ENCODE measurements around the gene STX2. TPM values are rescaled to one million over a fixed set of nuclear protein-coding genes. Genes with fewer than 3 reads are reported as not detected.

The STX2 gene
- total and polyA plus RNA-seq, 3 experiments from 2014 or later: 10.7 to 23.0 (median 22.1) TPM

DNA sequence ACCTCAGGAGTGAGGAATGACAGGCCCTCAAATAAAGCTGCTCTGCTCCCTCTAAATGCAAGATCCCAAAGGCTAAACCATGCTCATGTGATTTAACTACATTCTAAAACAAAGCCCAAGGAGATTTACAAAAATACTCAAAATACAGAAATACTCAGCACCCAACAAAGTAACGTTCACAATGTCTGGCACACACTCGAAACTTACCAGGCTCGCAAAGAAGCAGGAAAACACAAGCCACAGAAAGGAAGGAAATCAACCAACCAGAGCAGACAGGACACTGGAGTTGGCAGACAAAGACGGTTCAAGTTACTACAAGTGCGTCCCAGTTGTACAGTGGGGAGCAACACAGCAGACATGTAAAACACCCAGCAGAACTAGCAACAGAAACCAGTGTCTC lies 33.4 kb downstream of the STX2 start:
- Mint-ChIP-seq H3K27me3 (no peaks in the 10 kb centered on the region), H3K27ac (no peak overlapping the region), H3K36me3 (peaks cover 28 to 80% (median 42%) of the 10 kb centered on the region in 3 donors), H3K4me3 (no peak overlapping the region), H3K4me1 (no peaks in the 10 kb centered on the region), H3K9me3 (no peaks in the 10 kb centered on the region)
- H3K27me3 ChIP-seq (ENCODE audit: insufficient read depth, low read length, poor library complexity, severe bottlenecking): no peaks in the 10 kb centered on the region
- no peak for DNase-seq
- no peak overlapping the region for H3K27ac ChIP-seq (ENCODE audit: low read depth, low read length)
- no peak overlapping the region for H3K4me3 ChIP-seq (ENCODE audit: low read length)
- no peaks in the 10 kb centered on the region for H3K4me1 ChIP-seq (ENCODE audit: insufficient read depth, low read length)
- peaks cover 27% of the 10 kb centered on the region for H3K36me3 ChIP-seq (ENCODE audit: insufficient read depth, low read length)
- no peaks in the 10 kb centered on the region for H3K9me3 ChIP-seq (ENCODE audit: low read length)
- ChIA-PET POLR2A (no interaction called here), CTCF (no interaction called here)

DNA sequence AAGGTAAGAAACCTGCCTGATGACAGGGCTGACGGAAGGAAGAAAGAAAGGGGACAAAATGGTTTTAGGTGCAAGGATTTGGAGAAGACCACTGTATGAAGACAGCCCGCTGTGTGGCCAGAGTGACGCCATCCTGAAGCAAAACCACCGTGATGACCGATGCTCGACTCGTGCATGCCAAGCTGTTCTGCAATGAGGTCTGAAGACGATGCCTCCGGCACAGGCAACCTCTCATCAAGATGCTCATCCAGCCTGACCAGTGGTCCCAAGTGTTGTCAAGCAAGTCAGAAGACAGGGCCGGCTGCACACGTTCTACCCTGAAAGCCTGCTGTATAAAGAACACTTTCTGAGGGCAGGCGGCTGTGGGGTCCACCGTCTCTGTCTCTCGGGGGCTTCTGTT lies 34.8 kb downstream of the STX2 start:
- peaks cover 39% of the 10 kb centered on the region for H3K36me3 ChIP-seq (ENCODE audit: insufficient read depth, low read length)
- Mint-ChIP-seq H3K36me3 (peaks cover 28 to 82% (median 47%) of the 10 kb centered on the region in 3 donors), H3K9me3 (no peaks in the 10 kb centered on the region), H3K4me3 (no peak overlapping the region), H3K27me3 (no peaks in the 10 kb centered on the region), H3K4me1 (no peaks in the 10 kb centered on the region), H3K27ac (peak overlapping the region in 1 of 8 donors; percentile 22)
- H3K27me3 ChIP-seq (ENCODE audit: insufficient read depth, low read length, poor library complexity, severe bottlenecking): no peaks in the 10 kb centered on the region
- H3K9me3 ChIP-seq (ENCODE audit: low read length): no peaks in the 10 kb centered on the region
- no peak for DNase-seq
- CTCF ChIA-PET: interaction anchor here (1.2 to 1.3 kb wide), 2 partner anchors 14 to 22 kb away, joined by 3 read pairs; no protein-coding TSS in a partner anchor
- POLR2A ChIA-PET: no interaction called here
- H3K4me1 ChIP-seq (ENCODE audit: insufficient read depth, low read length): no peaks in the 10 kb centered on the region
- H3K4me3 ChIP-seq (ENCODE audit: low read length): no peak overlapping the region
- no peak overlapping the region for H3K27ac ChIP-seq (ENCODE audit: low read depth, low read length)

DNA sequence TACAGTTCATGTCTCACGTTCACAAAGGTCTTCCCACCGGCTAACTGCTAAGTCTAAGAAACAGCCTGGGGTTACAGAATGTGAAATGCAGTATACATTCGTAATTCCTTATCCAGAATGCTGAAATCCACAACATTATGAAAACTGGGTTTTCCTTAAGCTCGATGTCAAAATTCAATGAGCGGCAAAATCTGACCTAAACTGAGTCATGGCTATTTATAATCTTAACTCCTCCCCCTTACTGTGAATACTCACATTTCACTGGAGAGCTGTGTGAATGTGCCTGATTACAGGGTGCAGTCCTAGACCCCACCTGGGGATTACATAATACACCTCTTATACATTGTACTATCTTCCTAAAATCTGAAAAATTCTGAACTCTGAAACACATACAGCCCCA lies 35.3 kb downstream of the STX2 start:
- Mint-ChIP-seq H3K4me1 (no peaks in the 10 kb centered on the region), H3K27me3 (no peaks in the 10 kb centered on the region), H3K9me3 (no peaks in the 10 kb centered on the region), H3K4me3 (no peak overlapping the region), H3K27ac (peak overlapping the region in 1 of 8 donors; percentile 38), H3K36me3 (peaks cover 25 to 83% (median 47%) of the 10 kb centered on the region in 3 donors)
- H3K27me3 ChIP-seq (ENCODE audit: insufficient read depth, low read length, poor library complexity, severe bottlenecking): no peaks in the 10 kb centered on the region
- no peak overlapping the region for H3K27ac ChIP-seq (ENCODE audit: low read depth, low read length)
- DNase-seq: no peak
- ChIA-PET POLR2A (no interaction called here), CTCF (interaction anchor here (1.2 to 1.3 kb wide), 2 partner anchors 14 to 23 kb away, joined by 3 read pairs; no protein-coding TSS in a partner anchor)
- H3K4me3 ChIP-seq (ENCODE audit: low read length): no peak overlapping the region
- peaks cover 40% of the 10 kb centered on the region for H3K36me3 ChIP-seq (ENCODE audit: insufficient read depth, low read length)
- no peaks in the 10 kb centered on the region for H3K9me3 ChIP-seq (ENCODE audit: low read length)
- no peaks in the 10 kb centered on the region for H3K4me1 ChIP-seq (ENCODE audit: insufficient read depth, low read length)

DNA sequence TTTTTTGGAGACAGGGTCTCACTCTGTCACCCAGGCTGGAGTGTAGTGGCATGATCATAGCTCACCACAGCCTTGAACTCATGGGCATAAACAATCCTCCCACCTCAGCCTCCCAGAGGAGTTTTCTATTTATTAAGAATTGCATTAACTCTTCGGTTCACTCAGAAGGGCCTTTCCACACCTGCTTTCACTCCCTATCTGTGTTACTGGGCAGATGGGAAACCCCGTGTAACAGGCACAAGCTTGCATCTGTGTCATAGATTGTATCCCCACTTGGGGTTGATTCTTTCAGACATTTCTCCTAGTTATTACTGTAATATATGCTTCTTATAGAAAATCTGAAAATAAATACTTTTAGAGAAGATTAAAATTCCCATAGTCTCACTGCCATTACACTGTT lies 38.7 kb downstream of the STX2 start:
- no peaks in the 10 kb centered on the region for H3K27me3 Mint-ChIP-seq
- H3K9me3 ChIP-seq (ENCODE audit: low read length): no peaks in the 10 kb centered on the region
- no peaks in the 10 kb centered on the region for H3K4me1 ChIP-seq (ENCODE audit: insufficient read depth, low read length)
- no peak for DNase-seq
- peaks cover 11 to 19% (median 16%) of the 10 kb centered on the region in 3 donors for H3K4me1 Mint-ChIP-seq
- H3K9me3 Mint-ChIP-seq: no peaks in the 10 kb centered on the region
- CTCF ChIA-PET: interaction anchor here (1.0 kb wide), 1 partner anchor 118 kb away, joined by 3 read pairs; no protein-coding TSS in a partner anchor
- peaks cover 14 to 70% (median 30%) of the 10 kb centered on the region in 3 donors for H3K36me3 Mint-ChIP-seq
- H3K27ac Mint-ChIP-seq: peak overlapping the region in 1 of 8 donors; percentile 73
- POLR2A ChIA-PET: no interaction called here
- H3K4me3 ChIP-seq (ENCODE audit: low read length): no peak overlapping the region
- H3K36me3 ChIP-seq (ENCODE audit: insufficient read depth, low read length): peaks cover 26% of the 10 kb centered on the region
- H3K27me3 ChIP-seq (ENCODE audit: insufficient read depth, low read length, poor library complexity, severe bottlenecking): no peaks in the 10 kb centered on the region
- H3K4me3 Mint-ChIP-seq: no peak overlapping the region
- H3K27ac ChIP-seq (ENCODE audit: low read depth, low read length): no peak overlapping the region

DNA sequence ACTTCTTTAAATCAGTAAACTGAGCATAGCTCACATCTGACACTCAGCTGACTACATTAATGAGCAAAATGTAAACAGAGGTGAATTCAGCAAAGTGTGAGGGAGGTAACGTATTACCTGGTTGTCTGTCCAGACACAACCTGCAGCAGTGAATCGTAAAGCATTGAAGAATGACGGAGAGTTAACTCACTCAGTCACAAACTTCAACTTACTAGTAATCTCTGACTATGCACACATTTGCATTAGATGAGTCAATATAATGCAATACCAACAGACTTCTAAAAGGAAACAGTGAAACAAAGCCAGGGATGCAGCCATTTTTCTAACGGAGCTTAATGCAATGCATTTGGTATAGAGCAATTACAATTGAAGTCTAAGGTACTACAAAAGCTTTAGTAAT lies 40.0 kb downstream of the STX2 start:
- H3K27me3 Mint-ChIP-seq: no peaks in the 10 kb centered on the region
- peaks cover 5 to 68% (median 20%) of the 10 kb centered on the region in 3 donors for H3K36me3 Mint-ChIP-seq
- ChIA-PET POLR2A (no interaction called here), CTCF (no interaction called here)
- peaks cover 11 to 19% (median 16%) of the 10 kb centered on the region in 3 donors for H3K4me1 Mint-ChIP-seq
- no peak overlapping the region for H3K4me3 Mint-ChIP-seq
- Histone ChIP-seq H3K27ac (ENCODE audit: low read depth, low read length) (no peak overlapping the region), H3K27me3 (ENCODE audit: insufficient read depth, low read length, poor library complexity, severe bottlenecking) (no peaks in the 10 kb centered on the region), H3K36me3 (ENCODE audit: insufficient read depth, low read length) (peaks cover 18% of the 10 kb centered on the region), H3K9me3 (ENCODE audit: low read length) (no peaks in the 10 kb centered on the region), H3K4me3 (ENCODE audit: low read length) (no peak overlapping the region), H3K4me1 (ENCODE audit: insufficient read depth, low read length) (no peaks in the 10 kb centered on the region)
- H3K27ac Mint-ChIP-seq: peak overlapping the region in 1 of 8 donors; percentile 66
- no peaks in the 10 kb centered on the region for H3K9me3 Mint-ChIP-seq
- no peak for DNase-seq

DNA sequence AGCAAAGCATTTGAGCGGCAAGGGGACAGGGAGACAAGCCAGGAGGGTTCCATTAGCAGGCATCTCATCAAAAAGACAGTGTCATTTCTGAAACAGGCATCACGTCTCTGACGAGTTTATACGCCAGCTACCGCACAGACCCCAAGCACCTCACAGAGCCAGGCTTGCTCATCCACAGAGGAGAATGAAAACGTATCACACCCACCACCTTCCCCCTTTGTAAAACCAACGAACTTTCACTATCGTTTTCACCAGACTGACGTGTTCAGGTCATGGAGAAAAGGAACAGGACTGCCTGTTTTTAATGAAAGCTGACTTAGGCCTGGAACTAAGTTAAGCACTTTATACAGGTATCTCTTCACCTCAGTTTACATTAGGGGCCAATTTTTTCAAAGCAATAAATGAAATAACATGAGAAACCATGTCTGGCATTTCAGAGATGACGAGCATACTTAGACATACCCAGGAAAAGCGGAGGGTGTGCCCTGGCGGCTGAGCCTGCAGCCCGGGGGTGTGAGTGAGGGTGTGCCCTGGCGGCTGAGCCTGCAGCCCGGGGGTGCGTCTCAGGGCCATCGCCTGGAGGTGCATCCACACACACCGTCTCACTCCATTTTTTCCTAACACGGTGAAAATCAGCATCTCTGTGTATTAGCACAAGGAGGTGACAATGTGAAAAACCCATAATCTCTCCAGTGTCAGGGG lies 41.9 kb downstream of the STX2 start:
- H3K4me1 ChIP-seq (ENCODE audit: insufficient read depth, low read length): no peaks in the 10 kb centered on the region
- CTCF ChIA-PET: interaction anchor here (1.4 kb wide), 1 partner anchor 21 kb away, joined by 4 read pairs; no protein-coding TSS in a partner anchor
- H3K27ac ChIP-seq (ENCODE audit: low read depth, low read length): peak overlapping the region; percentile 86
- H3K9me3 Mint-ChIP-seq: no peaks in the 10 kb centered on the region
- H3K4me3 ChIP-seq (ENCODE audit: low read length): peak overlapping the region; percentile 57
- peaks cover 11 to 19% (median 16%) of the 10 kb centered on the region in 3 donors for H3K4me1 Mint-ChIP-seq
- H3K9me3 ChIP-seq (ENCODE audit: low read length): no peaks in the 10 kb centered on the region
- no peaks in the 10 kb centered on the region for H3K27me3 ChIP-seq (ENCODE audit: insufficient read depth, low read length, poor library complexity, severe bottlenecking)
- H3K27me3 Mint-ChIP-seq: no peaks in the 10 kb centered on the region
- peaks cover 22% of the 10 kb centered on the region for H3K36me3 ChIP-seq (ENCODE audit: insufficient read depth, low read length)
- POLR2A ChIA-PET: no interaction called here
- H3K27ac Mint-ChIP-seq: peak overlapping the region; percentile 95 to 99 (median 97)
- H3K36me3 Mint-ChIP-seq: peaks cover 0 to 73% (median 20%) of the 10 kb centered on the region in 3 donors
- H3K4me3 Mint-ChIP-seq: peak overlapping the region; percentile 81 to 94 (median 86)
- peak; percentile 21 to 78 (median 37) for DNase-seq

DNA sequence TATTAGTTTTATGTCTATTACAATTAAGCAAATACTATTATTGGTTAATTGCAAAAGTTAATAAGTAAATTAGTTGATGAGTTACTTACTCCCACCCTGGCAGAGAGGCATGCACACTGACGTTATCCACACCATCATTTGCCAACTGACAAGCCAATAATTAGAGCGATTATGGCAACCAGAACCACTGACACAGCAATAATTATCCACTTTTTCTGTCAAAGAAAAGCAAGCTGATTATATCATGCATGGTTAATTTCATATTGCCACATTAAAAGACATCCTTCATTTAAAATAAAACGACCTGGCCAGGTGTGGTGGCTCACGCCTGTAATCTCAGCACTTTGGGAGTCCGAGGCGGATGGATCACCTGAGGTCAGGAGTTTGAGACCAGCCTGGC lies 43.1 kb downstream of the STX2 start:
- H3K9me3 Mint-ChIP-seq: no peaks in the 10 kb centered on the region
- Histone ChIP-seq H3K27ac (ENCODE audit: low read depth, low read length) (no peak overlapping the region), H3K36me3 (ENCODE audit: insufficient read depth, low read length) (peaks cover 21% of the 10 kb centered on the region), H3K9me3 (ENCODE audit: low read length) (no peaks in the 10 kb centered on the region), H3K4me1 (ENCODE audit: insufficient read depth, low read length) (no peaks in the 10 kb centered on the region), H3K4me3 (ENCODE audit: low read length) (no peak overlapping the region), H3K27me3 (ENCODE audit: insufficient read depth, low read length, poor library complexity, severe bottlenecking) (no peaks in the 10 kb centered on the region)
- peaks cover 0 to 74% (median 20%) of the 10 kb centered on the region in 3 donors for H3K36me3 Mint-ChIP-seq
- H3K27ac Mint-ChIP-seq: peak overlapping the region in 5 of 8 donors; percentile 51 to 98 (median 96)
- no peaks in the 10 kb centered on the region for H3K27me3 Mint-ChIP-seq
- H3K4me1 Mint-ChIP-seq: peaks cover 11 to 19% (median 16%) of the 10 kb centered on the region in 3 donors
- ChIA-PET POLR2A (no interaction called here), CTCF (interaction anchor here (0.8 to 1.4 kb wide), 2 partner anchors 22 to 48 kb away, joined by 4 read pairs; no protein-coding TSS in a partner anchor)
- H3K4me3 Mint-ChIP-seq: peak overlapping the region in 1 of 7 donors; percentile 19
- no peak for DNase-seq

DNA sequence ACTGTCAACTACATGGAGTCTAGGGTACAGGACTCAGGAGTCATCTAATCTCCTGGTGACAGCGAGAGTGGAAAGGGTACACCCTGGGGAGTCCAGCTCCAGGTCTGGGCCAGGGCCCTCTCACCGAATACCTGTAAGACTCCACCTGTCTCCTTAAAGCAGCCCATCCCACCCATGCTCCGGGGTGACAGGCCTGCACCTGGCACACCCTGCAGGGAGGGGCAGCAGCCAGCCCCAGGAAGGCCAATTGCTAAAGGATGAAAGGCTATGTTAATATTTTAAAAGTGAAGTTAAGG lies 45.5 kb downstream of the STX2 start:
- Mint-ChIP-seq H3K9me3 (no peaks in the 10 kb centered on the region), H3K27ac (no peak overlapping the region)

More for the DNA sequence above, 45.5 kb downstream of the STX2 start:
- Mint-ChIP-seq H3K4me1 (peaks cover 11 to 18% (median 16%) of the 10 kb centered on the region in 3 donors), H3K4me3 (no peak overlapping the region), H3K36me3 (peaks cover 8 to 71% (median 21%) of the 10 kb centered on the region in 3 donors), H3K27me3 (no peaks in the 10 kb centered on the region)
- no peak overlapping the region for H3K27ac ChIP-seq (ENCODE audit: low read depth, low read length)
- H3K4me1 ChIP-seq (ENCODE audit: insufficient read depth, low read length): no peaks in the 10 kb centered on the region
- POLR2A ChIA-PET: no interaction called here
- H3K4me3 ChIP-seq (ENCODE audit: low read length): no peak overlapping the region
- no peaks in the 10 kb centered on the region for H3K9me3 ChIP-seq (ENCODE audit: low read length)
- DNase-seq: no peak
- H3K27me3 ChIP-seq (ENCODE audit: insufficient read depth, low read length, poor library complexity, severe bottlenecking): no peaks in the 10 kb centered on the region
- CTCF ChIA-PET: no interaction called here
- peaks cover 4% of the 10 kb centered on the region for H3K36me3 ChIP-seq (ENCODE audit: insufficient read depth, low read length)

Measured in CD8-positive, alpha-beta memory T cell (primary cell).